HCT116 (cell line): ENCODE measurements around the gene ETDC. TPM values are rescaled to one million over a fixed set of nuclear protein-coding genes. Genes with fewer than 3 reads are reported as not detected.

Experiments used
- ATAC-seq: fragments of 200-7000 bp; cut with Tn5 transposase; 2 replicates; pipeline ENCODE4 v1.9.1; 2020; ENCODE audit warnings: mild to moderate bottlenecking, moderate library complexity
- BruUV-seq: library from RNA; stranded (reverse); fragments of 400-500 nt; replicated peaks from 2 replicates; lab custom pipeline; 2021; lab: Mats Ljungman, UMichigan
- CTCF ChIA-PET: fragments of 300-600 bp; sonication (Branson Sonifier 250); formaldehyde crosslinking; loops from one replicate; lab custom pipeline; 2021; ENCODE audit warnings: antibody characterized with exemption; lab: Charles Lee
- POLR2A ChIA-PET: fragments of 300-600, 350-600 bp; sonication (Branson Sonifier 250); formaldehyde crosslinking; loops from one replicate; lab custom pipeline; 2021; ENCODE audit warnings: antibody characterized with exemption; lab: Charles Lee
- RAD21 ChIA-PET, 2 experiments: fragments of 300-600 bp; sonication (Branson Sonifier 250); formaldehyde crosslinking; loops; one replicate each; lab custom pipeline; 2023; ENCODE audit warnings: low total read pairs in 2 of 2; ENCODE audit not compliant: uncharacterized antibody in 2 of 2, unreplicated experiment in 2 of 2, low non-redundant PET in 1 of 2; lab: Charles Lee
- DNase-seq: peaks from one replicate; pipeline ENCODE4 v3.0.0-alpha.2; 2010; ENCODE audit warnings: low read depth, low spot score
- H2AFZ ChIP-seq: fragments of 200-600 bp; shearing (Covaris generic), sonication (generic); 2 replicates; pipeline ENCODE4 v1.6.1; 2017; ENCODE audit warnings: low read depth, mixed run types, mixed read lengths, antibody characterized with exemption, low read length; ENCODE audit not compliant: poor library complexity, severe bottlenecking
- H3K27ac ChIP-seq: 2 replicates; pipeline ENCODE4 v1.5.1; 2012; ENCODE audit warnings: low read depth, low read length
- H3K27me3 ChIP-seq: fragments of 200-600 bp; sonication (generic); 2 replicates; pipeline ENCODE4 v1.6.1; 2016; ENCODE audit warnings: mixed run types, low read length, mixed read lengths; ENCODE audit not compliant: insufficient read depth
- H3K36me3 ChIP-seq, 2 experiments: fragments of 200-500 bp in 1 of 2; fragments of 200-600 bp in 1 of 2; sonication (Bioruptor generic) in 1 of 2; sonication (generic) in 1 of 2; 2 replicates each; pipeline versions ENCODE4 v1.5.1 to v1.6.1; 2014 to 2016; ENCODE audit warnings: low read length in 2 of 2, inconsistent platforms in 1 of 2, mixed read lengths in 1 of 2, mixed run types in 1 of 2; ENCODE audit not compliant: insufficient read depth in 2 of 2, control insufficient read depth in 1 of 2
- H3K4me1 ChIP-seq, 2 experiments: fragments of 200-600 bp in 1 of 2; sonication (generic) in 1 of 2; 2 replicates each; pipeline versions ENCODE4 v1.5.1 to v1.6.1; 2012 to 2017; ENCODE audit warnings: low read length in 2 of 2, inconsistent platforms in 1 of 2, mild to moderate bottlenecking in 1 of 2, mixed read lengths in 1 of 2, mixed run types in 1 of 2, moderate library complexity in 1 of 2; ENCODE audit not compliant: insufficient read depth in 2 of 2, control insufficient read depth in 1 of 2
- H3K4me2 ChIP-seq: fragments of 200-600 bp; sonication (generic); 2 replicates; pipeline ENCODE4 v1.6.1; 2017; ENCODE audit warnings: mixed run types, low read length, mixed read lengths
- H3K4me3 ChIP-seq, 2 experiments: fragments of 200-600 bp in 1 of 2; sonication (generic) in 1 of 2; replicated peaks in 1 of 2; 2 replicates each; pipeline ENCODE4 v1.5.1; 2011 to 2016; ENCODE audit warnings: low read length in 2 of 2, control low read depth in 1 of 2, low read depth in 1 of 2, mild to moderate bottlenecking in 1 of 2, mixed read lengths in 1 of 2, mixed run types in 1 of 2
- H3K79me2 ChIP-seq: fragments of 200-600 bp; sonication (generic); 2 replicates; pipeline ENCODE4 v1.6.1; 2017; ENCODE audit warnings: mild to moderate bottlenecking, mixed run types, low read length, moderate library complexity, mixed read lengths; ENCODE audit not compliant: insufficient read depth
- H3K9ac ChIP-seq: fragments of 200-600 bp; sonication (generic); 2 replicates; pipeline ENCODE4 v1.6.1; 2016; ENCODE audit warnings: low read length, mixed read lengths
- H3K9me2 ChIP-seq: fragments of 200-600 bp; sonication (generic), shearing (Covaris generic); 2 replicates; pipeline ENCODE4 v1.6.1; 2017; ENCODE audit warnings: mixed run types, mild to moderate bottlenecking, moderate library complexity; ENCODE audit not compliant: insufficient read depth
- H3K9me3 ChIP-seq, 2 experiments: fragments of 200-500 bp in 1 of 2; fragments of 200-600 bp in 1 of 2; sonication (Bioruptor generic) in 1 of 2; sonication (generic) in 1 of 2; 2 replicates each; pipeline ENCODE4 v1.6.1; 2014 to 2017; ENCODE audit warnings: low read length in 2 of 2, mixed read lengths in 2 of 2, inconsistent platforms in 1 of 2, low read depth in 1 of 2, mild to moderate bottlenecking in 1 of 2, mixed run types in 1 of 2, moderate library complexity in 1 of 2; ENCODE audit not compliant: control insufficient read depth in 1 of 2, insufficient read depth in 1 of 2
- H4K20me1 ChIP-seq: fragments of 200-600 bp; sonication (generic), shearing (Covaris generic); 2 replicates; pipeline ENCODE4 v1.6.1; 2017; ENCODE audit warnings: mixed run types, mild to moderate bottlenecking, moderate library complexity; ENCODE audit not compliant: insufficient read depth
- CEBPB ChIP-seq: IDR thresholded peaks from 2 replicates; pipeline ENCODE4 v1.6.1; 2012; ENCODE audit warnings: low read depth
- ELF1 ChIP-seq: IDR thresholded peaks from 2 replicates; pipeline ENCODE4 v1.6.1; 2012; ENCODE audit warnings: low read depth, borderline replicate concordance
- EZH2 ChIP-seq: fragments of 200-600 bp; sonication (generic); IDR thresholded peaks from 2 replicates; pipeline ENCODE4 v1.6.1; 2017; ENCODE audit warnings: antibody characterized with exemption, mixed run types
- JUND ChIP-seq: IDR thresholded peaks from 2 replicates; pipeline ENCODE4 v1.6.1; 2012
- TCF7L2 ChIP-seq: IDR thresholded peaks from 2 replicates; pipeline ENCODE4 v1.7.0; 2011; ENCODE audit warnings: borderline replicate concordance, inconsistent platforms; ENCODE audit not compliant: insufficient read depth, insufficient read length; ENCODE audit errors: extremely low read depth
- YY1 ChIP-seq: IDR thresholded peaks from 2 replicates; pipeline ENCODE4 v1.6.1; 2011; ENCODE audit warnings: low read length, low read depth, moderate library complexity, mild to moderate bottlenecking; ENCODE audit not compliant: insufficient replicate concordance; ENCODE audit errors: extremely low read depth
- ZNF274 ChIP-seq: fragments of 200-500 bp; sonication (Bioruptor generic); IDR thresholded peaks from 2 replicates; pipeline ENCODE4 v1.6.1; 2014; ENCODE audit warnings: mild to moderate bottlenecking, low read depth, low read length, inconsistent platforms
- intact Hi-C: fragments of 100-400 bp; cut with micrococcal nuclease; formaldehyde crosslinking; loops from 2 replicates; pipeline ENCODE4 v1.10.0; 2022
- total RNA-seq: library from RNA; stranded (reverse); gene quantifications from one replicate; pipeline ENCODE4 v1.2.1, GENCODE V29; 2021; ENCODE audit not compliant: unreplicated experiment
- TF ChIP-seq, protein P1 (sequence below), 3 experiments: fragments of 200-600 bp in 1 of 3; sonication (generic) in 1 of 3; IDR thresholded peaks in 2 of 3; conservative IDR thresholded peaks in 1 of 3; 2 replicates each; pipeline ENCODE4 v1.5.1; 2012 to 2017; ENCODE audit warnings: low read depth in 2 of 3, low read length in 2 of 3, antibody characterized with exemption in 1 of 3, borderline replicate concordance in 1 of 3, control low read depth in 1 of 3, mild to moderate bottlenecking in 1 of 3, mixed read lengths in 1 of 3, mixed run types in 1 of 3, moderate library complexity in 1 of 3; ENCODE audit not compliant: insufficient read depth in 1 of 3
- TF ChIP-seq, protein P2 (sequence below): IDR thresholded peaks from 2 replicates; pipeline ENCODE4 v1.6.1; 2012; ENCODE audit warnings: low read depth
- TF ChIP-seq, protein P3 (sequence below): IDR thresholded peaks from 2 replicates; pipeline ENCODE4 v1.6.1; 2011; ENCODE audit warnings: mild to moderate bottlenecking, low read length, moderate library complexity; ENCODE audit not compliant: insufficient replicate concordance; ENCODE audit errors: extremely low read depth

The ETDC gene
- total RNA-seq, 1 experiment from 2014 or later = not detected

DNA sequence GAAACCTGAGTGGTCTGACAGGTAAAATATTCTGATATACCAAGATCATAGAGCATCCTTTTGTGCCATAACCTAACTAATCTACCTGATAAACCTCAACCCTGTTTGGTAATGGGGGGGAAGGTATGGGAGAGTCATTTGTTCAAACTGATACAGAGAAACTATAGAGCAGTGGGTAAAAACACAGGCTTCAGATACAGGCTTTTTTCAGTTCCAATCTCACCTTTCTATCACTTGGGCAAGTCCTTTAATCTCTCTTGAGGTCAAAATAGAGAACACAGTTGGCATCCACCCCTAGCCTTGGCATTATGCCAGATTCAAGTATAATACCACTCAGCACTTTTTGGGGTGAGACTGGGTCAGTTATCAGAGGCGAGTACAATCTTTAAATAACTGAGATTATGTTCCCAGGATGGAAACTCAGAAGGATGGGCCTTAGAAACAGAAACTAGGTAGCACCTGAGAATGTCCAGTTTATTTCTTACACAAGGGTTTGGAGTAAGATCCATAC, 880 bp upstream of the ETDC start:
- H3K4me1 ChIP-seq = no peaks in the 10 kb centered on the region
- H3K4me2 ChIP-seq = no peak overlapping the region
- no peak overlapping the region for H3K27ac ChIP-seq
- BruUV-seq = no TSS peak
- H3K9me2 ChIP-seq = no peaks in the 10 kb centered on the region
- RAD21 ChIA-PET = no interaction called here
- no peak overlapping the region for H3K4me3 ChIP-seq
- no peak for ATAC-seq
- TF ChIP-seq ZNF274 (no peak), YY1 (no peak), CEBPB (no peak)
- TF ChIP-seq, all 23 proteins: peak for 0
- CTCF ChIA-PET = no interaction called here
- DNase-seq = no peak
- H3K9me3 ChIP-seq = no peaks in the 10 kb centered on the region
- H3K9ac ChIP-seq = no peak overlapping the region
- no peak overlapping the region for H2AFZ ChIP-seq
- intact Hi-C loops = no loop called here
- H3K27me3 ChIP-seq = no peaks in the 10 kb centered on the region
- POLR2A ChIA-PET = no interaction called here
- H3K79me2 ChIP-seq = no peaks in the 10 kb centered on the region
- no peaks in the 10 kb centered on the region for H3K36me3 ChIP-seq
- H4K20me1 ChIP-seq = no peaks in the 10 kb centered on the region

DNA sequence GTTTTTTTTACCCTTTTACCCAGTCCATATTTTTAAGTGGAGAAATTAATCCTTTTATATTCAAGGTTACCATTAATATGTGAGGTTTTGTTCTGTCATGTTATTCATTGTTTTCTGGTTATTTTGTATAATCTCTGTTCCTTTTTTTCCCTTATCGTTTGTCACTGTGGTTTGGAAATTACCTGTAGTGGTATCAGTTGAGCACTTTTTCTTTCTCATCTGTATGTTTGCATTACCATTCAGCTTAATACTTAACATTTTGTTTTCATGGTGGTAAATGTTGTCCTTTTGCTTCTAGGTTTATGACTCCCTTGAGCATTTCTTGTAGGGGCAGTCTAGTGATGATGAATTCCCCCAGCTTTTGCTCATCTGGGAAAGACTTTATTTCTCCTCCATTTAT, 6.6 kb downstream of the ETDC start:
- ChIA-PET RAD21 (no interaction called here), CTCF (no interaction called here), POLR2A (no interaction called here)
- Histone ChIP-seq H2AFZ (no peak overlapping the region), H3K4me1 (no peaks in the 10 kb centered on the region), H4K20me1 (no peaks in the 10 kb centered on the region), H3K9me3 (no peaks in the 10 kb centered on the region), H3K79me2 (no peaks in the 10 kb centered on the region), H3K27ac (no peak overlapping the region), H3K36me3 (no peaks in the 10 kb centered on the region), H3K4me3 (no peak overlapping the region)
- intact Hi-C loops = no loop called here
- no peak for ATAC-seq
- BruUV-seq = no TSS peak
- TF ChIP-seq TCF7L2 = no peak
- TF ChIP-seq, protein P1, sequence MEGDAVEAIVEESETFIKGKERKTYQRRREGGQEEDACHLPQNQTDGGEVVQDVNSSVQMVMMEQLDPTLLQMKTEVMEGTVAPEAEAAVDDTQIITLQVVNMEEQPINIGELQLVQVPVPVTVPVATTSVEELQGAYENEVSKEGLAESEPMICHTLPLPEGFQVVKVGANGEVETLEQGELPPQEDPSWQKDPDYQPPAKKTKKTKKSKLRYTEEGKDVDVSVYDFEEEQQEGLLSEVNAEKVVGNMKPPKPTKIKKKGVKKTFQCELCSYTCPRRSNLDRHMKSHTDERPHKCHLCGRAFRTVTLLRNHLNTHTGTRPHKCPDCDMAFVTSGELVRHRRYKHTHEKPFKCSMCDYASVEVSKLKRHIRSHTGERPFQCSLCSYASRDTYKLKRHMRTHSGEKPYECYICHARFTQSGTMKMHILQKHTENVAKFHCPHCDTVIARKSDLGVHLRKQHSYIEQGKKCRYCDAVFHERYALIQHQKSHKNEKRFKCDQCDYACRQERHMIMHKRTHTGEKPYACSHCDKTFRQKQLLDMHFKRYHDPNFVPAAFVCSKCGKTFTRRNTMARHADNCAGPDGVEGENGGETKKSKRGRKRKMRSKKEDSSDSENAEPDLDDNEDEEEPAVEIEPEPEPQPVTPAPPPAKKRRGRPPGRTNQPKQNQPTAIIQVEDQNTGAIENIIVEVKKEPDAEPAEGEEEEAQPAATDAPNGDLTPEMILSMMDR (IDR thresholded peaks at IDR 0.05 in 2 of 3, conservative IDR thresholded peaks at IDR 0.05 in 1 of 3; ENCODE audit: borderline replicate concordance in 1 of 3, insufficient read depth in 1 of 3, low read depth in 2 of 3, low read length in 2 of 3) = no peak
- TF ChIP-seq, protein P2, sequence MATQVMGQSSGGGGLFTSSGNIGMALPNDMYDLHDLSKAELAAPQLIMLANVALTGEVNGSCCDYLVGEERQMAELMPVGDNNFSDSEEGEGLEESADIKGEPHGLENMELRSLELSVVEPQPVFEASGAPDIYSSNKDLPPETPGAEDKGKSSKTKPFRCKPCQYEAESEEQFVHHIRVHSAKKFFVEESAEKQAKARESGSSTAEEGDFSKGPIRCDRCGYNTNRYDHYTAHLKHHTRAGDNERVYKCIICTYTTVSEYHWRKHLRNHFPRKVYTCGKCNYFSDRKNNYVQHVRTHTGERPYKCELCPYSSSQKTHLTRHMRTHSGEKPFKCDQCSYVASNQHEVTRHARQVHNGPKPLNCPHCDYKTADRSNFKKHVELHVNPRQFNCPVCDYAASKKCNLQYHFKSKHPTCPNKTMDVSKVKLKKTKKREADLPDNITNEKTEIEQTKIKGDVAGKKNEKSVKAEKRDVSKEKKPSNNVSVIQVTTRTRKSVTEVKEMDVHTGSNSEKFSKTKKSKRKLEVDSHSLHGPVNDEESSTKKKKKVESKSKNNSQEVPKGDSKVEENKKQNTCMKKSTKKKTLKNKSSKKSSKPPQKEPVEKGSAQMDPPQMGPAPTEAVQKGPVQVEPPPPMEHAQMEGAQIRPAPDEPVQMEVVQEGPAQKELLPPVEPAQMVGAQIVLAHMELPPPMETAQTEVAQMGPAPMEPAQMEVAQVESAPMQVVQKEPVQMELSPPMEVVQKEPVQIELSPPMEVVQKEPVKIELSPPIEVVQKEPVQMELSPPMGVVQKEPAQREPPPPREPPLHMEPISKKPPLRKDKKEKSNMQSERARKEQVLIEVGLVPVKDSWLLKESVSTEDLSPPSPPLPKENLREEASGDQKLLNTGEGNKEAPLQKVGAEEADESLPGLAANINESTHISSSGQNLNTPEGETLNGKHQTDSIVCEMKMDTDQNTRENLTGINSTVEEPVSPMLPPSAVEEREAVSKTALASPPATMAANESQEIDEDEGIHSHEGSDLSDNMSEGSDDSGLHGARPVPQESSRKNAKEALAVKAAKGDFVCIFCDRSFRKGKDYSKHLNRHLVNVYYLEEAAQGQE = no peak
- TF ChIP-seq, protein P3, sequence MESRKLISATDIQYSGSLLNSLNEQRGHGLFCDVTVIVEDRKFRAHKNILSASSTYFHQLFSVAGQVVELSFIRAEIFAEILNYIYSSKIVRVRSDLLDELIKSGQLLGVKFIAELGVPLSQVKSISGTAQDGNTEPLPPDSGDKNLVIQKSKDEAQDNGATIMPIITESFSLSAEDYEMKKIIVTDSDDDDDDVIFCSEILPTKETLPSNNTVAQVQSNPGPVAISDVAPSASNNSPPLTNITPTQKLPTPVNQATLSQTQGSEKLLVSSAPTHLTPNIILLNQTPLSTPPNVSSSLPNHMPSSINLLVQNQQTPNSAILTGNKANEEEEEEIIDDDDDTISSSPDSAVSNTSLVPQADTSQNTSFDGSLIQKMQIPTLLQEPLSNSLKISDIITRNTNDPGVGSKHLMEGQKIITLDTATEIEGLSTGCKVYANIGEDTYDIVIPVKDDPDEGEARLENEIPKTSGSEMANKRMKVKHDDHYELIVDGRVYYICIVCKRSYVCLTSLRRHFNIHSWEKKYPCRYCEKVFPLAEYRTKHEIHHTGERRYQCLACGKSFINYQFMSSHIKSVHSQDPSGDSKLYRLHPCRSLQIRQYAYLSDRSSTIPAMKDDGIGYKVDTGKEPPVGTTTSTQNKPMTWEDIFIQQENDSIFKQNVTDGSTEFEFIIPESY = no peak
- no peak for TF ChIP-seq EZH2
- no peak for TF ChIP-seq ELF1
- no peak for TF ChIP-seq JUND
- TF ChIP-seq, all 23 proteins: peak for 0
- no peaks in the 10 kb centered on the region for H3K9me2 ChIP-seq
- H3K9ac ChIP-seq = no peak overlapping the region
- H3K27me3 ChIP-seq = no peaks in the 10 kb centered on the region
- no peak for DNase-seq
- no peak overlapping the region for H3K4me2 ChIP-seq
